H1 (cell line): Measurements from ENCODE around the gene AIFM1. TPM values are rescaled to one million over a fixed set of nuclear protein-coding genes. Genes with fewer than 3 reads are reported as not detected.

Experiments used
- CHD7 ChIP-seq: fragments of 300-600 bp; sonication (generic); IDR thresholded peaks from 2 replicates; pipeline ENCODE4 v1.7.1; 2012; ENCODE audit warnings: low read length, moderate library complexity, mild to moderate bottlenecking, inconsistent platforms; ENCODE audit not compliant: insufficient replicate concordance
- FOSL1 ChIP-seq: IDR thresholded peaks from 2 replicates; pipeline ENCODE4 v1.6.1; 2011; ENCODE audit warnings: mild to moderate bottlenecking, low read depth, low read length, moderate library complexity; ENCODE audit not compliant: insufficient read depth
- GABPA ChIP-seq: IDR thresholded peaks from 2 replicates; pipeline ENCODE4 v1.6.1; 2011; ENCODE audit warnings: mild to moderate bottlenecking, low read length, moderate library complexity, borderline replicate concordance; ENCODE audit not compliant: insufficient read depth
- KDM1A ChIP-seq: fragments of 200-600, 300-600 bp; sonication (generic); IDR thresholded peaks from 2 replicates; pipeline ENCODE4 v1.7.1; 2016; ENCODE audit warnings: mild to moderate bottlenecking, low read length, borderline replicate concordance
- RFX5 ChIP-seq: IDR thresholded peaks from 2 replicates; pipeline ENCODE4 v1.6.1; 2011; ENCODE audit warnings: low read depth, low read length, improper control_type of control experiment, borderline replicate concordance
- SIN3A ChIP-seq, 2 experiments: IDR thresholded peaks in 1 of 2; conservative IDR thresholded peaks in 1 of 2; 2 replicates each; pipeline ENCODE4 v1.6.1; 2011 to 2012; ENCODE audit warnings: low read length in 2 of 2, improper control_type of control experiment in 1 of 2, low read depth in 1 of 2, mild to moderate bottlenecking in 1 of 2
- SP2 ChIP-seq: IDR thresholded peaks from 2 replicates; pipeline ENCODE4 v1.6.1; 2012; ENCODE audit warnings: mild to moderate bottlenecking, low read length, inconsistent platforms
- TAF7 ChIP-seq: optimal IDR thresholded peaks from 2 replicates; pipeline ENCODE3; 2011; ENCODE audit warnings: low read depth, mild to moderate bottlenecking, inconsistent platforms, low read length, moderate library complexity, borderline replicate concordance
- TCF12 ChIP-seq: IDR thresholded peaks from 2 replicates; pipeline ENCODE4 v1.6.1; 2011; ENCODE audit warnings: low read depth, mild to moderate bottlenecking, low read length
- YY1 ChIP-seq: IDR thresholded peaks from 2 replicates; pipeline ENCODE4 v1.6.1; 2011; ENCODE audit warnings: low read depth, mild to moderate bottlenecking, low read length
- polyA plus RNA-seq, 7 experiments: library from polyadenylated mRNA; depleted of rRNA in 3 of 7; stranded (reverse) in 5 of 7; unstranded in 2 of 7; fragments of >200 nt in 5 of 7; fragments of 200-250 nt in 2 of 7; gene quantifications; 1 replicate in 5 of 7; 2 replicates in 1 of 7; 4 replicates in 1 of 7; pipeline versions ENCODE4 v1.2.1 to v1.2.3, GENCODE V29; 2011 to 2013; ENCODE audit warnings: missing spikeins in 2 of 7, mixed read lengths in 2 of 7
- total RNA-seq: library from RNA; stranded (reverse); fragmentation: NEBNext Ultra II Directional; extraction: Animal tissue kit (Norgen Biotek cat#: 25700); gene quantifications from 2 replicates; pipeline ENCODE4 v1.2.1, GENCODE V29; 2021

The AIFM1 gene
- total and polyA plus RNA-seq, 2 of the 8 experiments (the other 6 are each of a cell fraction or from before 2014, with no cell fraction given), result 34.1 to 55.4 TPM

GRCh38 chrX:130082244-130083106, 83.2 kb downstream of the AIFM1 start (continued):
- no peak for TF ChIP-seq CHD7
- TF ChIP-seq SP2, result no peak
- TF ChIP-seq RFX5, result no peak
- no peak for TF ChIP-seq GABPA
- no peak for TF ChIP-seq YY1
- TF ChIP-seq TCF12, result no peak
- TF ChIP-seq KDM1A, result no peak
- no peak for TF ChIP-seq FOSL1
- no peak for TF ChIP-seq SIN3A (conservative IDR thresholded peaks at IDR 0.05 in 1 of 2, IDR thresholded peaks at IDR 0.05 in 1 of 2; ENCODE audit: low read depth in 1 of 2, low read length in 2 of 2)
- TF ChIP-seq TAF7, result no peak
